ENCODE results near the gene TM9SF2. TPM values are rescaled to one million over a fixed set of nuclear protein-coding genes. Genes with fewer than 3 reads are reported as not detected.

Gene TM9SF2
- total RNA-seq, 1 donor from 2014 or later, result 78.5 TPM

DNA sequence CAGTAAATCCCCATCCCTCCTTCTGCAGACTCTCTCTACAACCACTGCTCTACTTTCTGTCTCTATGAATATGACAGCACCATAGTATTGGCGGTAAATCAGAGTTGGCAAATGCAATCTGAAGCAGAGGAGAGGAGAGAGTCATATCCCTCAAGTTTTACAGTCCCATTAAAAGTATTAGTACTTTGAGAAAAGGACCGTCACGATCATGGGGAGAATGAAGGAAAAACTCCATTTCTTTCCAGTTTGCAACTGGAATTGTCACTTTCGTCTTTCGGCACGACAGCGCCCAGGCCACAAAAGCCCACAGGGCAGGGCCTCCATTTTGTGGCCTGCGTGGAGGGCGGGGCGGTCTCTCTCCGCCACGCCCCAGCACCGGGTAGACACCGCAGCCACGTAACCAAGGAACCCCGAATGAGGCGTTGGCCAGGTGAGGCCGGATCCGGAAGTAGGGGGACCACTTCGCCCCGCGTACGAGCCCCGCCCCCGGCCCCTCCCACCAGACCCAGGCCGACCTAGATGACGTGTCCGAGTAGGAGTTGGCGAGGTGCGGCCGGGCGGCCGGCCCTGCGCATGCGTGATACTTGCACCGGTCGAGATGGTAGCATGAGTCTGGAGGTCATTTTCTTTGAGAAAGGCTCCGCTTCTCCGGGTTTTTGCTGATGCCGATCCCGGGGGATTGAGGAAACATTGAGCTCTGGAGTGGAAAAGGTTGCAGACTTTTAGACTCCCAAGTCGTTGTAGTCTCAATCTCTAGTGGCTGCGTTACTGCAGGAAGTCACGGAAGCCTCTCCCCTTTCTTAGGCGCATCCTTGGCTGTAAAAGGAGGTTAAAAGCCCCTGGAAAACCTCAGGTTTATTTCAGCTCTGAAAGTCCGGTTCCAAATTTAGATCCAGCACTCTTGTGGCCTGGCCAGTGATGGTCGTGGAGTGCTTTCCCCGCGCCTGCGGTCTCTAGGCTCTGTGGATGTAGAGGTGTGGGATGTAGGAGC is 2.8 kb upstream of the TM9SF2 start:
- Mint-ChIP-seq H3K4me1 (ENCODE audit: low read depth) (peaks cover 52% of the 10 kb centered on the region), H3K9me3 (peaks cover 8% of the 10 kb centered on the region), H3K4me3 (ENCODE audit: low read depth) (peak overlapping the region; percentile 75), H3K36me3 (ENCODE audit: low read depth) (peaks cover 14% of the 10 kb centered on the region), H3K27ac (peak overlapping the region; percentile 84), H3K27me3 (ENCODE audit: low read depth) (no peaks in the 10 kb centered on the region)
- intact Hi-C loops (cut with micrococcal nuclease), result loop anchor here (5.0 kb wide), 2 partner anchors 111 to 211 kb away; no protein-coding TSS in a partner anchor
- peak; percentile 91 for DNase-seq (ENCODE audit: low spot score)

DNA sequence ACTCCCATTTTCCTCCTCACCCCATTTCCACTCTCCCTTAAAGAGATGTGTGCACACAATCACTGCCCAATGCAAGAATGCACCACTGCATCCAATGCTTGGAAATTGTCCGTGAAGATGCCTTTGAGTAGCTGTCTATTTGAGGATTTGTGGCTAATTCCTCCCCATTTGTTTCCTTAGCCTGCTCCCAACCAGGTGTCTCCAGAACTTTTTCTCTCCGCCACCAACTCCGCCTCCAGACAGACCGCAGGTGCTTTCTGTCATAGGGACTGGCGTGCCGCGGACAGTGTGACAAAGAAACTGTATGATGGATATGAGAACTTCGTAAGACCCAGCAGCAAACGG is 461 bp upstream of the TM9SF2 start:
- Mint-ChIP-seq H3K4me1 (ENCODE audit: low read depth) (peaks cover 56% of the 10 kb centered on the region), H3K36me3 (ENCODE audit: low read depth) (peaks cover 15% of the 10 kb centered on the region), H3K27ac (peak overlapping the region; percentile 86), H3K4me3 (ENCODE audit: low read depth) (peak overlapping the region; percentile 89), H3K27me3 (ENCODE audit: low read depth) (no peaks in the 10 kb centered on the region), H3K9me3 (peaks cover 8% of the 10 kb centered on the region)
- DNase-seq (ENCODE audit: low spot score), result no peak
- intact Hi-C loops (cut with micrococcal nuclease), result loop anchor here (1.0 to 10.0 kb wide), 4 partner anchors 144 to 414 kb away; partner anchors contain the start of gene UBAC2

DNA sequence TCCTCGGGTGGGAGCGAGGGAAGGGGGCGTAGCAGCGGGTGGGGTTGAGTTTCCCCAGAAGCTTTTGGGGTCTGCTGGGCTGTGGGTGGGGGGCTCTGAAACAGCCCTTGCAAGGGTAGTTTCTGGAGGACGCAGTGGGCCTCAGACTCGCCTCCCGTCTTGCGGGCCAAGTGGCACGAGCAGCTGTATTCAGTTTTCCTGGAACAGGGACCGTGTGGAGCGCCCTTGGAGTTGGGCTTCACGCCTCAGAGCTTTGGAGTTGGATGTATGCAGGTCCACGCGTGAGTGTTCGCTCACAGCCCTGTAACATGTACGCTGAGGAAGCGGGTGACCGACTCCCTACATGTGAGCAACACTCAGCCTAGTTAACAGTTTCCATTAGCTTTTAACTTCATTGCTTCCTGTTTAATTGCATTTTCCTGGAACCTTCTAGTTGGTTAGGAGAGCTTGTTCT is 603 bp downstream of the TM9SF2 start:
- Mint-ChIP-seq H3K27me3 (ENCODE audit: low read depth) (no peaks in the 10 kb centered on the region), H3K36me3 (ENCODE audit: low read depth) (peaks cover 19% of the 10 kb centered on the region), H3K4me3 (ENCODE audit: low read depth) (peak overlapping the region; percentile 89), H3K4me1 (ENCODE audit: low read depth) (peaks cover 57% of the 10 kb centered on the region), H3K27ac (peak overlapping the region; percentile 86), H3K9me3 (peaks cover 8% of the 10 kb centered on the region)
- peak; percentile 20 for DNase-seq (ENCODE audit: low spot score)
- intact Hi-C loops (cut with micrococcal nuclease), result loop anchor here (1.0 to 10.0 kb wide), 5 partner anchors 60 to 415 kb away; partner anchors contain the start of gene UBAC2

- intact Hi-C loops (cut with micrococcal nuclease), result loop anchor here (10.0 kb wide), 1 partner anchor 301 kb away; the partner anchor contains the start of gene UBAC2
- DNase-seq (ENCODE audit: low spot score), result no peak
- Mint-ChIP-seq H3K27me3 (ENCODE audit: low read depth) (no peaks in the 10 kb centered on the region), H3K9me3 (peaks cover 15% of the 10 kb centered on the region), H3K27ac (no peak overlapping the region), H3K4me3 (ENCODE audit: low read depth) (no peak overlapping the region), H3K4me1 (ENCODE audit: low read depth) (peaks cover 43% of the 10 kb centered on the region), H3K36me3 (ENCODE audit: low read depth) (peaks cover 58% of the 10 kb centered on the region)
Observed at GRCh38 chr13:99505814-99506269, 4.6 kb downstream of the TM9SF2 start.

DNA sequence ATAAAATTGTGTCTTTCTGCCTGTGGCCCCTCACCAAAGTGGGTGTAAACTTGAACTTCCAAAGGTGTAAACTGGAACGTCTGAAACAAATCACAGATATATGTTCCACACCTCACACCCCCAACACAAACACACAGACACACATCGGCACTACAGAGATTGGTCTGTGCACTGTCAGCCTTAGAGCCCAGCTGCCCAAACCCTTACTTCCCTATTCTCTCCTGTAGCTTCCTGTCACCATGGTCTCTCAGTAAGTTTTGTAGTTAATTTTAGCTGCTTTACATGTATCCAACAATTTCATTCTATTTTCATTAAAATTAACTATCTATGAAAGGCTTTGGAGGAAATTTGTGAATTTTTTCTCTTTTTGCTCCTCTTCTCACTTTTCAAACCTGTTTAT is 5.4 kb downstream of the TM9SF2 start:
- peaks cover 48% of the 10 kb centered on the region for H3K4me1 Mint-ChIP-seq (ENCODE audit: low read depth)
- H3K9me3 Mint-ChIP-seq, result peaks cover 15% of the 10 kb centered on the region
- intact Hi-C loops (cut with micrococcal nuclease), result loop anchor here (10.0 kb wide), 1 partner anchor 302 kb away; the partner anchor contains the start of gene UBAC2

DNA sequence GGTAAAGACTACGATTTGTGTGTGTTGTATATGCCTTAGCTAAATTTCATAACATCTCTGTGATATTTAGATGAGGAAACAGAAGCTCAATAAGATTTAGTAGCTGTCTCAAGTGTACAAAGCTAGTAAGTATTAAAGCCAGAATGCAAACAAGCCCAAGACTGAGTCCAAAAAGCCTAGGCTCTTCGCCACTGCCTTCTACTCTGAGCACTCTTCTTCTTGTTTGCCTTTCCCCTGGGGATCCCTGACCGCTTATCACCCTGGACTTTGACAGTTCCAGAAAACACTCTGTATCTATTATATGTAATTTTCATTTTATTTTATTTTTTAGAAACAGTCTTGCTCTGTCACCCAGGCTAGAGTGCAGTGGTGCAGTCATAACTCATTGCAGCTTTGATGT is 5.8 kb downstream of the TM9SF2 start:
- H3K4me1 Mint-ChIP-seq (ENCODE audit: low read depth), result peaks cover 50% of the 10 kb centered on the region
- no peak overlapping the region for H3K4me3 Mint-ChIP-seq (ENCODE audit: low read depth)
- peaks cover 62% of the 10 kb centered on the region for H3K36me3 Mint-ChIP-seq (ENCODE audit: low read depth)

More for the DNA sequence above, 5.4 kb downstream of the TM9SF2 start:
- no peak overlapping the region for H3K27ac Mint-ChIP-seq
- no peaks in the 10 kb centered on the region for H3K27me3 Mint-ChIP-seq (ENCODE audit: low read depth)
- H3K4me3 Mint-ChIP-seq (ENCODE audit: low read depth), result no peak overlapping the region
- DNase-seq (ENCODE audit: low spot score), result no peak
- peaks cover 62% of the 10 kb centered on the region for H3K36me3 Mint-ChIP-seq (ENCODE audit: low read depth)

GRCh38 chr13:99507551-99507950 is 6.3 kb downstream of the TM9SF2 start:
- H3K4me1 Mint-ChIP-seq (ENCODE audit: low read depth), result peaks cover 50% of the 10 kb centered on the region
- no peak overlapping the region for H3K4me3 Mint-ChIP-seq (ENCODE audit: low read depth)
- intact Hi-C loops (cut with micrococcal nuclease), result loop anchor here (10.0 kb wide), 1 partner anchor 303 kb away; the partner anchor contains the start of gene UBAC2
- no peaks in the 10 kb centered on the region for H3K27me3 Mint-ChIP-seq (ENCODE audit: low read depth)
- no peak overlapping the region for H3K27ac Mint-ChIP-seq
- H3K9me3 Mint-ChIP-seq, result peaks cover 15% of the 10 kb centered on the region
- H3K36me3 Mint-ChIP-seq (ENCODE audit: low read depth), result peaks cover 59% of the 10 kb centered on the region
- no peak for DNase-seq (ENCODE audit: low spot score)

More for the DNA sequence above, 5.8 kb downstream of the TM9SF2 start:
- H3K27me3 Mint-ChIP-seq (ENCODE audit: low read depth), result no peaks in the 10 kb centered on the region
- no peak for DNase-seq (ENCODE audit: low spot score)
- intact Hi-C loops (cut with micrococcal nuclease), result loop anchor here (10.0 kb wide), 1 partner anchor 302 kb away; the partner anchor contains the start of gene UBAC2
- H3K9me3 Mint-ChIP-seq, result peaks cover 15% of the 10 kb centered on the region
- H3K27ac Mint-ChIP-seq, result no peak overlapping the region

GRCh38 chr13:99507986-99508385 is 6.7 kb downstream of the TM9SF2 start:
- Mint-ChIP-seq H3K9me3 (peaks cover 15% of the 10 kb centered on the region), H3K36me3 (ENCODE audit: low read depth) (peaks cover 60% of the 10 kb centered on the region), H3K4me1 (ENCODE audit: low read depth) (peaks cover 51% of the 10 kb centered on the region), H3K27ac (no peak overlapping the region), H3K27me3 (ENCODE audit: low read depth) (no peaks in the 10 kb centered on the region), H3K4me3 (ENCODE audit: low read depth) (no peak overlapping the region)
- no peak for DNase-seq (ENCODE audit: low spot score)
- intact Hi-C loops (cut with micrococcal nuclease), result loop anchor here (10.0 kb wide), 1 partner anchor 303 kb away; the partner anchor contains the start of gene UBAC2

DNA sequence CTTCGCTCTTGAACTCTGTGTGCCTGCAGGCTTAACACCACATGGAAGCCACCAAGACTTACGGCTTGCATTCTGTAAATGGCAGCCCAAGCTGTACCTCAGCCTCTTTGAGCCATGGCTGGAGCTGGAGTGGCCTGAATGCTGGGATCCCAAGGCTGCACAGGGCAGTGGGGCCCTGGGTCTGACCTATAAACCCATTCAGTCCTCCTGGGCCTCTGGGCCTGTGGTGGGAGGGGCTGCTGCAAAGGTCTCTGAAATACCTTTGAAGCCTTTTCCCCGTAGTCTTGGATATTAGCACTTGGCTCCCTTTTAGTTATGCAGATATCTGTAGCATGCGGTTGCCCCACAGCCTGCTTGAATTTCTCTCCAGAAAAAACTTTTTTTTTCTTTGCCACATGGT is 8.2 kb downstream of the TM9SF2 start:
- H3K36me3 Mint-ChIP-seq (ENCODE audit: low read depth), result peaks cover 56% of the 10 kb centered on the region
- H3K4me3 Mint-ChIP-seq (ENCODE audit: low read depth), result no peak overlapping the region
- H3K27me3 Mint-ChIP-seq (ENCODE audit: low read depth), result no peaks in the 10 kb centered on the region
- no peak overlapping the region for H3K27ac Mint-ChIP-seq
- intact Hi-C loops (cut with micrococcal nuclease), result loop anchor here (10.0 kb wide), 1 partner anchor 305 kb away; the partner anchor contains the start of gene UBAC2
- no peak for DNase-seq (ENCODE audit: low spot score)
- H3K9me3 Mint-ChIP-seq, result peaks cover 15% of the 10 kb centered on the region
- H3K4me1 Mint-ChIP-seq (ENCODE audit: low read depth), result peaks cover 41% of the 10 kb centered on the region

DNA sequence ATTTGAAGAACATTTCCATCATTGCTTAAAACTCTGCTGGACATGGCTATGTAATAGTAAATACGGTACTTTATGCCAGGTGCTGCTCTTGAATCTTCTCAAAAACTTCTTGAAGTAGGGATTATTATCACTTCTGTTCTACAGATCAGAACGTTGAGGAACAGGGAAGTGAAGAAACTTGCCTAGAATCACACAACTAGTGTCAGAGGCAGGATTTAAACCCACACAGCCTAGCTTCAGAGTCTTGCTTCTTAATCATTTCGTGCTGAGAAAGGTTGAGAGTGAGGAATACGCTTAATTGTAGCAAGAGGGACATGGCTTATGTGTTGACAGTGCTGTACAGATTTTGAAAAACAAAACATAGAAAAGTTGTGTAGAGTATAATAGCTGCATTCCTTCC is 13.5 kb downstream of the TM9SF2 start:
- Mint-ChIP-seq H3K9me3 (no peaks in the 10 kb centered on the region), H3K36me3 (ENCODE audit: low read depth) (peaks cover 32% of the 10 kb centered on the region), H3K4me1 (ENCODE audit: low read depth) (peaks cover 24% of the 10 kb centered on the region), H3K4me3 (ENCODE audit: low read depth) (no peak overlapping the region), H3K27me3 (ENCODE audit: low read depth) (no peaks in the 10 kb centered on the region), H3K27ac (no peak overlapping the region)
- no peak for DNase-seq (ENCODE audit: low spot score)
- intact Hi-C loops (cut with micrococcal nuclease), result no loop called here

GRCh38 chr13:99516153-99516929 is 15.1 kb downstream of the TM9SF2 start:
- intact Hi-C loops (cut with micrococcal nuclease), result no loop called here
- no peak overlapping the region for H3K27ac Mint-ChIP-seq
- H3K4me1 Mint-ChIP-seq (ENCODE audit: low read depth), result peaks cover 19% of the 10 kb centered on the region
- H3K36me3 Mint-ChIP-seq (ENCODE audit: low read depth), result peaks cover 28% of the 10 kb centered on the region
- no peak for DNase-seq (ENCODE audit: low spot score)
- no peaks in the 10 kb centered on the region for H3K27me3 Mint-ChIP-seq (ENCODE audit: low read depth)
- no peaks in the 10 kb centered on the region for H3K9me3 Mint-ChIP-seq
- no peak overlapping the region for H3K4me3 Mint-ChIP-seq (ENCODE audit: low read depth)

- no peak overlapping the region for H3K4me3 Mint-ChIP-seq (ENCODE audit: low read depth)
- H3K9me3 Mint-ChIP-seq, result no peaks in the 10 kb centered on the region
- peaks cover 34% of the 10 kb centered on the region for H3K36me3 Mint-ChIP-seq (ENCODE audit: low read depth)
- H3K27ac Mint-ChIP-seq, result no peak overlapping the region
- peaks cover 10% of the 10 kb centered on the region for H3K4me1 Mint-ChIP-seq (ENCODE audit: low read depth)
- no peak for DNase-seq (ENCODE audit: low spot score)
- intact Hi-C loops (cut with micrococcal nuclease), result no loop called here
- H3K27me3 Mint-ChIP-seq (ENCODE audit: low read depth), result no peaks in the 10 kb centered on the region
Observed at GRCh38 chr13:99517577-99517976, 16.3 kb downstream of the TM9SF2 start.

Measured in activated T-helper 2 cell treated with anti-CD3 and anti-CD28 coated beads, Interferon-gamma antibody, Interleukin-2, Interleukin-4, amounts not matched to agents 10 μg/mL and 5 μg/mL and 100 μg/mL, durations not matched to agents 14 hours and 24 hours and 36 hours (primary cell).